Activated CD4-positive, alpha-beta memory T cell treated with anti-CD3 and anti-CD28 coated beads for 36 hours (primary cell): ENCODE results near the gene DPYSL4. TPM values are rescaled to one million over a fixed set of nuclear protein-coding genes. Genes with fewer than 3 reads are reported as not detected.

Source experiments
- CTCF ChIA-PET: fragments of 350-600 bp; sonication (Branson Sonifier 250); formaldehyde crosslinking; loops from one replicate; lab custom pipeline; 2021; ENCODE audit warnings: antibody characterized with exemption, inconsistent platforms; lab: Charles Lee
- POLR2A ChIA-PET: fragments of 350-600 bp; sonication (Branson Sonifier 250); formaldehyde crosslinking; loops from one replicate; lab custom pipeline; 2021; ENCODE audit warnings: antibody characterized with exemption; lab: Charles Lee
- DNase-seq: peaks from one replicate; pipeline ENCODE4 v3.0.0-alpha.2; 2020
- H3K27ac Mint-ChIP-seq: one replicate; pipeline ENCODE4 v1.8.0; 2021; ENCODE audit warnings: mixed read lengths
- H3K27me3 Mint-ChIP-seq: one replicate; pipeline ENCODE4 v1.8.0; 2021; ENCODE audit warnings: mixed read lengths
- H3K36me3 Mint-ChIP-seq: one replicate; pipeline ENCODE4 v1.8.0; 2021; ENCODE audit warnings: mixed read lengths
- H3K4me1 Mint-ChIP-seq: one replicate; pipeline ENCODE4 v1.8.0; 2021; ENCODE audit warnings: low read depth, mixed read lengths
- H3K4me3 Mint-ChIP-seq: one replicate; pipeline ENCODE4 v1.8.0; 2021; ENCODE audit warnings: mild to moderate bottlenecking, mixed read lengths
- H3K9me3 Mint-ChIP-seq: one replicate; pipeline ENCODE4 v1.8.0; 2021; ENCODE audit warnings: mixed read lengths
- intact Hi-C: fragments of 100-400 bp; cut with micrococcal nuclease; formaldehyde crosslinking; loops from one replicate; pipeline ENCODE4 v1.15.1; 2023
- total RNA-seq, 2 experiments: library from RNA; stranded (reverse); gene quantifications; one replicate each; pipeline ENCODE4 v1.2.3, GENCODE V29; 2021

Gene DPYSL4
- total RNA-seq, 2 experiments from 2014 or later, result 7.0 to 7.2 TPM

- intact Hi-C loops, result no loop called here
- H3K27ac Mint-ChIP-seq, result no peak overlapping the region
- no peaks in the 10 kb centered on the region for H3K9me3 Mint-ChIP-seq
- H3K36me3 Mint-ChIP-seq, result no peaks in the 10 kb centered on the region
- H3K27me3 Mint-ChIP-seq, result no peaks in the 10 kb centered on the region
- no peak overlapping the region for H3K4me3 Mint-ChIP-seq
- DNase-seq, result no peak
- H3K4me1 Mint-ChIP-seq, result peaks cover 8% of the 10 kb centered on the region
- ChIA-PET POLR2A (no interaction called here), CTCF (no interaction called here)
Measured at GRCh38 chr10:132236881-132237280, 50.1 kb downstream of the DPYSL4 start.

GRCh38 chr10:132237396-132237795, 50.6 kb downstream of the DPYSL4 start:
- no peaks in the 10 kb centered on the region for H3K36me3 Mint-ChIP-seq
- H3K27me3 Mint-ChIP-seq, result no peaks in the 10 kb centered on the region
- CTCF ChIA-PET, result no interaction called here
- POLR2A ChIA-PET, result no interaction called here
- intact Hi-C loops, result no loop called here
- H3K9me3 Mint-ChIP-seq, result no peaks in the 10 kb centered on the region
- no peak overlapping the region for H3K4me3 Mint-ChIP-seq
- DNase-seq, result no peak
- peaks cover 4% of the 10 kb centered on the region for H3K4me1 Mint-ChIP-seq
- no peak overlapping the region for H3K27ac Mint-ChIP-seq

GRCh38 chr10:132237871-132238270, 51.1 kb downstream of the DPYSL4 start:
- Mint-ChIP-seq H3K4me1 (peaks cover 2% of the 10 kb centered on the region), H3K36me3 (no peaks in the 10 kb centered on the region), H3K27ac (no peak overlapping the region), H3K27me3 (no peaks in the 10 kb centered on the region), H3K4me3 (no peak overlapping the region), H3K9me3 (no peaks in the 10 kb centered on the region)
- intact Hi-C loops, result no loop called here
- DNase-seq, result no peak
- ChIA-PET POLR2A (no interaction called here), CTCF (no interaction called here)

GRCh38 chr10:132238371-132239125, 51.8 kb downstream of the DPYSL4 start:
- intact Hi-C loops, result no loop called here
- no peaks in the 10 kb centered on the region for H3K4me1 Mint-ChIP-seq
- no peak overlapping the region for H3K4me3 Mint-ChIP-seq
- CTCF ChIA-PET, result no interaction called here
- H3K9me3 Mint-ChIP-seq, result no peaks in the 10 kb centered on the region
- no peak for DNase-seq
- no peaks in the 10 kb centered on the region for H3K36me3 Mint-ChIP-seq
- H3K27me3 Mint-ChIP-seq, result no peaks in the 10 kb centered on the region
- H3K27ac Mint-ChIP-seq, result no peak overlapping the region
- POLR2A ChIA-PET, result no interaction called here

GRCh38 chr10:132239126-132240031, 52.6 kb downstream of the DPYSL4 start:
- no peak for DNase-seq
- no peaks in the 10 kb centered on the region for H3K27me3 Mint-ChIP-seq
- no peaks in the 10 kb centered on the region for H3K4me1 Mint-ChIP-seq
- POLR2A ChIA-PET, result no interaction called here
- H3K36me3 Mint-ChIP-seq, result no peaks in the 10 kb centered on the region
- no peak overlapping the region for H3K27ac Mint-ChIP-seq
- no peak overlapping the region for H3K4me3 Mint-ChIP-seq
- intact Hi-C loops, result no loop called here
- CTCF ChIA-PET, result no interaction called here
- H3K9me3 Mint-ChIP-seq, result no peaks in the 10 kb centered on the region

GRCh38 chr10:132240156-132240555, 53.4 kb downstream of the DPYSL4 start:
- Mint-ChIP-seq H3K4me1 (no peaks in the 10 kb centered on the region), H3K4me3 (no peak overlapping the region), H3K9me3 (no peaks in the 10 kb centered on the region), H3K36me3 (no peaks in the 10 kb centered on the region), H3K27ac (no peak overlapping the region), H3K27me3 (no peaks in the 10 kb centered on the region)
- DNase-seq, result no peak
- intact Hi-C loops, result no loop called here
- POLR2A ChIA-PET, result no interaction called here
- CTCF ChIA-PET, result no interaction called here

- Mint-ChIP-seq H3K27ac (no peak overlapping the region), H3K9me3 (no peaks in the 10 kb centered on the region), H3K4me3 (no peak overlapping the region), H3K36me3 (no peaks in the 10 kb centered on the region), H3K27me3 (no peaks in the 10 kb centered on the region), H3K4me1 (no peaks in the 10 kb centered on the region)
- ChIA-PET POLR2A (no interaction called here), CTCF (no interaction called here)
- no peak for DNase-seq
- intact Hi-C loops, result no loop called here
Measured at GRCh38 chr10:132240581-132240980, 53.8 kb downstream of the DPYSL4 start.

GRCh38 chr10:132241086-132241485, 54.3 kb downstream of the DPYSL4 start:
- CTCF ChIA-PET, result no interaction called here
- no peak overlapping the region for H3K4me3 Mint-ChIP-seq
- no peak for DNase-seq
- POLR2A ChIA-PET, result no interaction called here
- H3K27me3 Mint-ChIP-seq, result no peaks in the 10 kb centered on the region
- no peaks in the 10 kb centered on the region for H3K9me3 Mint-ChIP-seq
- no peaks in the 10 kb centered on the region for H3K36me3 Mint-ChIP-seq
- intact Hi-C loops, result no loop called here
- no peaks in the 10 kb centered on the region for H3K4me1 Mint-ChIP-seq
- H3K27ac Mint-ChIP-seq, result no peak overlapping the region

- Mint-ChIP-seq H3K36me3 (no peaks in the 10 kb centered on the region), H3K4me1 (no peaks in the 10 kb centered on the region), H3K4me3 (no peak overlapping the region), H3K27me3 (no peaks in the 10 kb centered on the region), H3K27ac (no peak overlapping the region), H3K9me3 (no peaks in the 10 kb centered on the region)
- ChIA-PET CTCF (no interaction called here), POLR2A (no interaction called here)
- DNase-seq, result no peak
- intact Hi-C loops, result no loop called here
Measured at GRCh38 chr10:132241496-132241895, 54.7 kb downstream of the DPYSL4 start.

GRCh38 chr10:132242103-132242840, 55.5 kb downstream of the DPYSL4 start:
- ChIA-PET POLR2A (no interaction called here), CTCF (no interaction called here)
- Mint-ChIP-seq H3K36me3 (no peaks in the 10 kb centered on the region), H3K9me3 (no peaks in the 10 kb centered on the region), H3K4me1 (no peaks in the 10 kb centered on the region), H3K27ac (no peak overlapping the region), H3K27me3 (no peaks in the 10 kb centered on the region), H3K4me3 (no peak overlapping the region)
- intact Hi-C loops, result no loop called here
- DNase-seq, result no peak

- intact Hi-C loops, result no loop called here
- CTCF ChIA-PET, result no interaction called here
Measured at GRCh38 chr10:132243141-132243540, 56.4 kb downstream of the DPYSL4 start.

GRCh38 chr10:132243626-132244025, 56.9 kb downstream of the DPYSL4 start:
- DNase-seq, result no peak
- H3K9me3 Mint-ChIP-seq, result no peaks in the 10 kb centered on the region
- H3K27ac Mint-ChIP-seq, result no peak overlapping the region
- no peaks in the 10 kb centered on the region for H3K27me3 Mint-ChIP-seq
- no peaks in the 10 kb centered on the region for H3K4me1 Mint-ChIP-seq
- ChIA-PET POLR2A (no interaction called here), CTCF (no interaction called here)
- no peaks in the 10 kb centered on the region for H3K36me3 Mint-ChIP-seq
- no peak overlapping the region for H3K4me3 Mint-ChIP-seq
- intact Hi-C loops, result no loop called here

More at GRCh38 chr10:132243141-132243540, 56.4 kb downstream of the DPYSL4 start:
- Mint-ChIP-seq H3K4me1 (no peaks in the 10 kb centered on the region), H3K36me3 (no peaks in the 10 kb centered on the region), H3K27ac (no peak overlapping the region), H3K27me3 (no peaks in the 10 kb centered on the region), H3K9me3 (no peaks in the 10 kb centered on the region), H3K4me3 (no peak overlapping the region)
- DNase-seq, result no peak
- POLR2A ChIA-PET, result no interaction called here
